DMS53 treated with DMSO at 0.1 percent for 48 hours (cell line): Measurements from ENCODE around the gene UGT2B7.
"Not testable (repeated sequence)": the region's sequence is repeated elsewhere in the genome, so short reads cannot be mapped to it uniquely, and the experiment has no call there.

ENCODE experiments used
- DNase-seq: peaks from one replicate; lab custom pipeline; 2025; ENCODE audit not compliant: unreplicated experiment; lab: John Stamatoyannopoulos, UW

Gene UGT2B7

DNA sequence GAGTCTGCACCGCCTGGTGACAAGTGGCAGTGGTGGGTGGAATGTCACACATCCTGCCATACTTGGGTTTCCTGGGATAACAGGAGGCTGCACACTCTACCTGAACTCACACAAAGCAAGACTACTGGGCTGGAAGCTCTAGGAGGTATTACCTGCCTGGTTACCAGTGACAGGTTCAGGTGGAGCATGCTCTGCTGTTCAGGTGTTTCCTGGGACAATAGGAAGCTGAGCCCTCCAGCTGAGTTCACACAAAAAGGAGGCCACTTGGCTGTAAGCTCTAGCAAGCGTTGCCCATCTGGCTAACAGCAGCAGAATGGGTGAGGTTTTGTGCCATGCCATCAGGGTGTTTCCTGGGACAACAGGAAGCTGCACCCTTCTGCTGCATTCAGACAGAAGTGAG lies 17.4 kb upstream of the UGT2B7 start:
- DNase-seq, result no peak

DNA sequence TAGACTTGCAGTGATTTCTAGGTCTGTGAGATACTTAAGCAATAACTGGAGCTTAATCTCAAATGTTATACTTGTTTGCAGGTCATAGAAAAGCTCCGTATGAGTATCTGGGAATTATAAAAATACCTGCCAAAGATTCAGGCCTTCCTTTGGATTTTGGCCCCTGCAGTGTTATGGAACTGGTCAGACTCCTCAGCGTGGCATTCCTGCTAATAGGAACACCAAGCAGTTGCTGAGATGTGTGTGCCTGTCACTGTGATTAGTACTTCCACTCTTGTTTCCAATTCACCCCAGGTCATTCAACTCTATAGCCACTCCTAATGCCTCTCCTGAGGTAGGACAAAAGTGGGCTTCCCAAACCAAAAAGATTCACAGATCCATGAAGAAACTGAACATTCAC lies 7.8 kb upstream of the UGT2B7 start:
- DNase-seq, result no peak

- no peak for DNase-seq
Observed at GRCh38 chr4:69089388-69089787, 6.9 kb upstream of the UGT2B7 start.

- peak; percentile 16 for DNase-seq
Observed at GRCh38 chr4:69092190-69092589, 4.1 kb upstream of the UGT2B7 start.

DNA sequence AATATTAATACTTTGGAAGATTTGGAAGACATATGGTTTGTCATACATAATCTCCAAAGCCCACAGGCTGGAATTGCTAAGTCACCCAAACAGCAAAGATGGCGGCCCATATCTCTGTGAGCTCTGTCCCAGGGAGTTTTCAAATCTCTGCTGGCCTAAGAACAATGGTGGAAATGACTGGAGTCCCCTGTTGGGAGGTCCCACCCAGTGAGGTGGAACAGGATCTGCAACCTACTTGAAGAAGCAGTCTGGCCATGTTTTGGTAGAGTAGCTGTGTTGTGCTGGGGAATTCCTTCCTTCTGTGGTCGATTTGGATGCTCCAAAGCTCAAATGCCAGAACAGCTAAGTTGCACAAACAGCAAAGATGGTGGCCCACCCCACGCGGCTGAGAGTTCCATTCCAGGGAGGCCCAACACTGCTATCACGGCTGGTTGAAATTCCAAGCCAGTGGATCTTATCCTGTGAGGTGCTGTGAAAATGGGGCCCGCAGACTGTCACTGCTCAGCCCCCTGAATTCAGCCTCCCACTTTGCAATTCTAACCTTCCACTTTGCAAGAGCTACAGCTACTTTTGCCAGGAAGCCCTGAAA lies 3.2 kb upstream of the UGT2B7 start:
- no peak for DNase-seq

GRCh38 chr4:69093681-69094080 lies 2.6 kb upstream of the UGT2B7 start:
- no peak for DNase-seq

DNA sequence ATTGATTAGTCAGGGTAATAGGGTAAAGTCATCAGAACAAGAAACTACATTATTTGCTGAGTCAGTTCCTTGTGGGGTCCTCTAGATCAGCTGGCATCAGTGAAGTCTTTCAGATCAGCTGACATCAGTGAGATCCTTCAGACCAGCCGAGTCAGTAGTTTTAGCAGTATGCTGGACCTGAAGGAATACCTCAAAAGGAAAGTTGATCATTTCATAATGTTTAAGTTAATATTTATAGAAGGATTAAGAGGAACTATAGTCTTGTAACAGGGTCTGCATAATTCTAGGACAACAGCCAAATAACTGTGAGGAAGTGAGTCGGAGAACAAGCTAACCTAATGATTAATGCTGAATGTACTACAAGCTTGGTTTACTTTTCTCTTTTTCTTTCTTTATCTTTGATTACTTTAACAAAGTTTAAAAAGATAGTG lies 958 bp upstream of the UGT2B7 start:
- peak; percentile 13 for DNase-seq

DNA sequence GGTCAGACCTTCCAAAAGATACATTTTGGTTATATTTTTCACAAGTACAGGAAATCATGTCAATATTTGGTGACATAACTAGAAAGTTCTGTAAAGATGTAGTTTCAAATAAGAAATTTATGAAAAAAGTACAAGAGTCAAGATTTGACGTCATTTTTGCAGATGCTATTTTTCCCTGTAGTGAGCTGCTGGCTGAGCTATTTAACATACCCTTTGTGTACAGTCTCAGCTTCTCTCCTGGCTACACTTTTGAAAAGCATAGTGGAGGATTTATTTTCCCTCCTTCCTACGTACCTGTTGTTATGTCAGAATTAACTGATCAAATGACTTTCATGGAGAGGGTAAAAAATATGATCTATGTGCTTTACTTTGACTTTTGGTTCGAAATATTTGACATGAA lies 536 bp downstream of the UGT2B7 start:
- DNase-seq, result no peak

DNA sequence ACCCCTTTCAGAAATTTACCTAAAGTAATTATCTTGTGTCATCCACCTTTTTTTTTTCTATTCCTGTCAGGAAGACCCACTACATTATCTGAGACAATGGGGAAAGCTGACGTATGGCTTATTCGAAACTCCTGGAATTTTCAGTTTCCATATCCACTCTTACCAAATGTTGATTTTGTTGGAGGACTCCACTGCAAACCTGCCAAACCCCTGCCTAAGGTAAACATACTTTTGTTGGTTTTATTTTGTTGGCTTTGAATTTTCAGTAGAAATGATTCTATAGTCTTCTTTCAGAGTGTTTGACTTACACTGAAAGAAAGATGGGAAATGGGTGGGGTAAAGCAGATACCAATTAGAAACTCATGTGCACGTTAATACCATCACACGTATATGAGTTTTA lies 2.2 kb downstream of the UGT2B7 start:
- DNase-seq, result peak; percentile 69

DNA sequence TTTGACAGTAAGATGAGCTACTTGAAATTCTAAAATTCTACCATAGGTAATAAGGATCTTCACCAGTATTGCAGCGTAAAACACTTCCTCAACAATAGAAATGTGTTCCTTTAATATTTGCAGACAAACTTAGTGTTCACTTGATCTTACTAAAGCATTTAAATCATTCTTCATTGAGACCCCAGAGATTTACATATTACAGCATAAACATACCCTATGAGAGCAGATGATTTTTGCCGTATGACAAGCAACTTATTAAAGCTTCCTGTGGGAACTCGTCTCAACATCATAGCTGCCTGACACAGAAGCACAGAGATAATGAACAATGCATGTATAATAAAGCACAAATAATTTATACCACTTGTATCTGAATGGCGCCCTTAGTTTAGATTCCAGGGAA lies 3.6 kb downstream of the UGT2B7 start:
- no peak for DNase-seq

DNA sequence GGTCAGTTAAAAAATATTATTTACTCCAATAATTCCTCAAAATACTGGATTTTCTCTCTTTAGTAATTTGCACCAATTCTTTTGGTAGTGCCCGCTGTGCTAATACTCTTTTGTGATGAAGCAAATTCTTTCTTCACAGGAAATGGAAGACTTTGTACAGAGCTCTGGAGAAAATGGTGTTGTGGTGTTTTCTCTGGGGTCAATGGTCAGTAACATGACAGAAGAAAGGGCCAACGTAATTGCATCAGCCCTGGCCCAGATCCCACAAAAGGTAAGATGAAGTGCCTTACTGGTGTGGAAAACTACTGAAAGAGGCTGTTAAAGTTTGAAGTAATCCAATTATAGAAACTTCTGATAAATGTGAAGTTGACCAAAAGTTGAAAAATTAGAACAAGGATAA lies 6.4 kb downstream of the UGT2B7 start:
- DNase-seq, result not testable (repeated sequence)

GRCh38 chr4:69104719-69105275 lies 8.5 kb downstream of the UGT2B7 start:
- DNase-seq, result no peak

DNA sequence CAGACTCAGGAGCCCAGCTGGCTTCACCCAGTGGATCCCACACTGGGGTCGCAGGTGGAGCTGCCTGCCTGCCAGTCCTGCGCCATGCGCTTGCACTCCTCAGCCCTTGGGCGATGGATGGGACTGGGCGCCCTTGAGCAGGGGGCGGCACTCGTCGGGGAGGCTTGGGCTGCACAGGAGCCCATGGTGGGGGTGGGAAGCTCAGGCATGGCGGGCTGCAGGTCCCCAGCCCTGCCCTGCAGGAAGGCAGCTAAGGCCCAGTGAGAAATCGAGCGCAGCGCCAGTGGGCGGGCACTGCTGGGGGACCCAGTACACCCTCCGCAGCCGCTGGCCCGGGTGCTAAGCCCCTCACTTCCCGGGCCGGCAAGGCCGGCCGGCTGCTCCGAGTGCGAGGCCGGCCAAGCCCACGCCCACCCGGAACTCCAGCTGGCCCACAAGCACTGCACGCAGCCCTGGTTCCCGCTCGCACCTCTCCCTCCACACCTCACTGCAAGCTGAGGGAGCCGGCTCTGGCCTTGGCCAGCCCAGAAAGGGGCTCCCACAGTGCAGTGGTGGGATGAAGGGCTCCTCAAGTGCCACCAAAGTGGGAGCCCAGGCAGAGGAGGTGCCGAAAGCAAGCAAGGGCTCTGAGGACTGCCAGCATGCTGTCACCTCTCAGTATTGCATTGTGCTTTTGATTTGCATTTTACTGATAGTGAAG lies 19.0 kb downstream of the UGT2B7 start:
- DNase-seq, result not testable (repeated sequence)

DNA sequence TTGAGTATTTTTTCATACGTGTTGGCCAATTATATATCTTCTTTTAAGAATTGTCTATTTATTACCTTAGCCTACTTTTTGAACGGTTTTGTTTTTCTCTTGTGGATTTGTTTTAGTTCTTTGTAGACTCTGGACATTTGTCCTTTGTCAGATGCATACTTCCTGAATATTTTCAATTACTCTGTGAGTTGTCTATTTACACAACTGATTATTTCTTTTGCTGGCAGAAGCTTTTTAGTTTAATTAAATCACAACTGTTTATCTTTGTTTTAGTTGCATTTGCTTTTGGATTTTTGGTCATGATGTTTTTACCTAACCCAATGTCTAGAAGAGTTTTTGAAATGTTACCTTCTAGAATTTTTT lies 19.6 kb downstream of the UGT2B7 start:
- DNase-seq, result no peak

DNA sequence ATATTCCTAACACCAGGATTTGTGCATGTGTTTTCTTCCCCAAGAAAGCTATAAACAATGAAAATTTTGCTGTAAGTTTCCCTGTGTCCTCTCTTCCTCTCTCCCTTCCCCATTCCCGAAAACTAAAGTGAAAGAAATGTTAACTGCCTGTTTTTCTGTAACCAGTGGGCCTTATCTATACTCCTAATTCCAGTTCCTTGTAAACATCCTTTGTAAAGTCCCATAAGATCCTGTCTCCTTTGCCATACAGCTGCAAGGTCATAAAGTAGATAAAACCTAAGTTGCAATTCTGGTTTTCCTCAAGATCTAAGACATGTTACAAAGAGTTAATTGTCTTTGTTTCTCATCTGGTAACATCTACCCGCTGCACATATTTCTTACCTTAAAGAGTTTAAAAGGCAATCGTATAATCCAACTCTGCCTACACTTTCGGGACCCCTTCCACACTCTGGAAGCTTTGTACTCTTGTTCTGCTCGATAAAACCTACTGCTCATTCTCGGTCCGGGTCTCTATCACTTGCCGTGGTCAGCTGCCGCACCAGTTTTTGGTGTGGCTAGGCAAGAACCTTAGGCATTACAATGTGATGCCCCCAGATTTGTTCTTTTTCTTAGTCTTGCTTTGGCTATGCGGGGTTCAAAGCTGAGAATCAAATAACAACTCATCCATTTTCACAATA lies 20.5 kb downstream of the UGT2B7 start:
- no peak for DNase-seq

GRCh38 chr4:69120870-69121269 lies 24.6 kb downstream of the UGT2B7 start:
- no peak for DNase-seq

DNA sequence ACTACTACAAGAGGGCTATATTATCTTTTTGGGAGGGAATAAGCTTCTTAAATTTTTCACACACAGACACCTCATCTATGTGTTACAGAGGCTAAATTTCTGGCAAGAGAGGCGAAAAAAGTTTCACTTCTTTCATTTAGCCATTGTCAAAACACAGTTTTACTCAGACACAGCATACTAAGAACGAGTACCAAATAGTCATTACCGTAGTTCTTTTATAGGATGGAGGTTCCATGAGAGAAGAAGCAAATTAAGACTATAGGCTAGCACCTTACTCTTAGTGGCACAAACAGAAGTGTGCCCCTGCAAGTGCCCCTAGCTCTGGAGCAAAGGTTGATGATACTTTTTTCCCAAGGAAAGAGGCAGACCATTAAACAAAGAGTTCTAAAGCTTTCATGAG lies 26.2 kb downstream of the UGT2B7 start:
- DNase-seq, result no peak

GRCh38 chr4:69124941-69125340 lies 28.7 kb downstream of the UGT2B7 start:
- DNase-seq, result no peak

- DNase-seq, result no peak
Observed at GRCh38 chr4:69126024-69126423, 29.8 kb downstream of the UGT2B7 start.

DNA sequence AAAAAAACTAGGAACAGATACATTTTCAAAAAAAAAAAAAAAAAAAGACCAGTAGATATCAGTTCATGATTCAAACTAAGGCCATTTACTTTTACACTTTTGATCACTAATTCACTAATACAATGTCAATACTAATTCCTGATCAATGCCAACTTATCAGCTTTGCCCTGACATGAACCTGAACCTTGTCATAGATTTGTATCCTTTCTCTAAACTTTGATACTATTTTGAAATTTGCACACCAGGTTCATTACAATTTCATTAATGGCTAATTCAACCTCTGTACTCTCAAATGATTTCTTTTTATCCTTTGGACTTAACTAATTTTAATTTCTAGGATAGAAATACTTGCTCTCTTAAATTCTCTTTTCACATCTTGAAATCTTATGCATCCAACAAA lies 37.7 kb downstream of the UGT2B7 start:
- DNase-seq, result no peak

DNA sequence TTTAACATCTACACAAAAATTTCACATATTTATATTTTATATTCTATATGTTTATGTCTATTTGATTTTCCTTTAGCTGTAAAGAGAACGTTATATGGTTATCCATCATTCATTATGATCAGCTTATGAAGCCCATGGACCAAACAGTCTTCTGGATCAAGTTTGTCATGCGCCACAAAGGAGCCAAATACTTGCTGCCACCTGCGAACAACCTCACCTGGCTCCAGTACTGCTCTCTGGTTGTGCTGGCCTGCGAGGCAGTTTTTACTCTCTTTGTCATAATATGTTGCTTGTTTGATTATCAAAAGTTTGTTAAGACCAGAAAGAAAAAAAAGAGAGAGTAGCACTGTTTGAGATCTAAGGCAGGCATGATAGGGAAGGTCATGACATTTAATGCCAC lies 38.2 kb downstream of the UGT2B7 start:
- DNase-seq, result no peak

GRCh38 chr4:69141320-69141719 lies 45.0 kb downstream of the UGT2B7 start:
- DNase-seq, result no peak
